ENCODE results near the gene ITGB1BP1.

ITGB1BP1 gene

DNA sequence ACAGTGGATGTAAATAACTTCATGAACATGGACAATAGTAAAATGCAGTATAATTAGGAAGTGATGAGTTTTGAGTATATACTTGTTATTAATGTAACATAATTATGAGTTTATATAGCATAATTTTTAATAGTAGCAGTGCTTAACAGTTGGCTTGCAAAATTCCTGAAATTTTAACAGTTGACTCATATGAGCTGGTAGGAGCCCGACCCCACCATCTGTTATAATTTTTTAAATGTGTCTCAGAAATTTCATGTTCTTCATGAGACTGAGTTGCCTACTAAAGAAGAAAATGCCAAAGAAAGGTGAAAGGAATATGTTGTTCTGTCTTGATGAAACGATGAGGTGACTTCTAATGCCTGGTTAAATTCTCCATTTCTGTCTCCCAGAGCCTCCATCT, 62.6 kb downstream of the ITGB1BP1 start:
- TF ChIP-seq POLR2AphosphoS5 (IDR thresholded peaks at IDR 0.05; ENCODE audit: low read depth, low read length), result no peak
- TF ChIP-seq, protein P1, sequence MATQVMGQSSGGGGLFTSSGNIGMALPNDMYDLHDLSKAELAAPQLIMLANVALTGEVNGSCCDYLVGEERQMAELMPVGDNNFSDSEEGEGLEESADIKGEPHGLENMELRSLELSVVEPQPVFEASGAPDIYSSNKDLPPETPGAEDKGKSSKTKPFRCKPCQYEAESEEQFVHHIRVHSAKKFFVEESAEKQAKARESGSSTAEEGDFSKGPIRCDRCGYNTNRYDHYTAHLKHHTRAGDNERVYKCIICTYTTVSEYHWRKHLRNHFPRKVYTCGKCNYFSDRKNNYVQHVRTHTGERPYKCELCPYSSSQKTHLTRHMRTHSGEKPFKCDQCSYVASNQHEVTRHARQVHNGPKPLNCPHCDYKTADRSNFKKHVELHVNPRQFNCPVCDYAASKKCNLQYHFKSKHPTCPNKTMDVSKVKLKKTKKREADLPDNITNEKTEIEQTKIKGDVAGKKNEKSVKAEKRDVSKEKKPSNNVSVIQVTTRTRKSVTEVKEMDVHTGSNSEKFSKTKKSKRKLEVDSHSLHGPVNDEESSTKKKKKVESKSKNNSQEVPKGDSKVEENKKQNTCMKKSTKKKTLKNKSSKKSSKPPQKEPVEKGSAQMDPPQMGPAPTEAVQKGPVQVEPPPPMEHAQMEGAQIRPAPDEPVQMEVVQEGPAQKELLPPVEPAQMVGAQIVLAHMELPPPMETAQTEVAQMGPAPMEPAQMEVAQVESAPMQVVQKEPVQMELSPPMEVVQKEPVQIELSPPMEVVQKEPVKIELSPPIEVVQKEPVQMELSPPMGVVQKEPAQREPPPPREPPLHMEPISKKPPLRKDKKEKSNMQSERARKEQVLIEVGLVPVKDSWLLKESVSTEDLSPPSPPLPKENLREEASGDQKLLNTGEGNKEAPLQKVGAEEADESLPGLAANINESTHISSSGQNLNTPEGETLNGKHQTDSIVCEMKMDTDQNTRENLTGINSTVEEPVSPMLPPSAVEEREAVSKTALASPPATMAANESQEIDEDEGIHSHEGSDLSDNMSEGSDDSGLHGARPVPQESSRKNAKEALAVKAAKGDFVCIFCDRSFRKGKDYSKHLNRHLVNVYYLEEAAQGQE (IDR thresholded peaks at IDR 0.05; ENCODE audit: insufficient read depth in 1 of 2, low read depth in 2 of 2, low read length in 2 of 2), result no peak
- TF ChIP-seq SIN3A (IDR thresholded peaks at IDR 0.05; ENCODE audit: borderline replicate concordance, insufficient read depth, low read length), result no peak
- no peak for TF ChIP-seq TAF1 (IDR thresholded peaks at IDR 0.05; ENCODE audit: borderline replicate concordance, insufficient read depth, low read length)

DNA sequence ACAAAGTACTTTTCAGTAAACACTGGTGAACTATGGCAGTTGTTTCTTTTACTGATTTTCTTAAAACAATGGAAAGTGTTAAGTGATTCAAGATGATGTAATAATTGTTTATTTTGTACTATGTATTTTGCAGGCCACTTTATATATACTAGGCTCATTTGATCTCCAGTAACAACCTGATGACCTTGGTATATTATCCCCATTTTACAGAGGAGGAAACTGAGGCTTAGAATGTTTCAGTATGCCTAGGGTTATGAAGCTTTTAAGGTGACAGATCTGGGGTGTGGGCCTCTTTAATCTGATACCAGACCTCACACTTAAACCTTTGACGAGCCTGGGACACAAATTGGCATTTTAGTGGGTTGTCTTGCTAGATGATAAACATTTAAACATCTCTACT, 63.2 kb downstream of the ITGB1BP1 start:
- TF ChIP-seq FOXP2 (optimal IDR thresholded peaks at IDR 0.05; ENCODE audit: borderline replicate concordance, extremely low read depth, extremely low read length, insufficient read depth), result no peak
- TF ChIP-seq SIN3A (IDR thresholded peaks at IDR 0.05; ENCODE audit: borderline replicate concordance, insufficient read depth, low read length), result no peak

DNA sequence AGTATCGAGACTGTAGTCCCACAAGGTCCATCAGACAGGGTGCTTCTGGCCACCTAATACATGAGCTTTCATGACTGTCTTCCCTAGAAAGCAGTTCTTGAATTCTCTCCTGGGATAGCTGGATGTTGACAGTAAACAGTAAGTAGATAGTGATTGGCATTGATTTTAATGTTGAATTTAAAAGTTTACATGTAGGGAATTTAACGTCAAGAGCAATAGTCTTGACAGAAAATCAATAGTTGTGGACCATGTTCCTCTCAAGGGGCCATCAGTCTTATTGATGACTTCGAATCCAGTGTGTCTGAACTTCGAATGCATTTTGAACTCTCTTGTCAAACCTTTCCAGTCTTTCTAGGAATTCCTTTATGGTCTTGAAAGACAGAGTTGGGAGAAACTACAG, 63.9 kb downstream of the ITGB1BP1 start:
- TF ChIP-seq FOXP2 (optimal IDR thresholded peaks at IDR 0.05; ENCODE audit: borderline replicate concordance, extremely low read depth, extremely low read length, insufficient read depth) (no peak), SIN3A (IDR thresholded peaks at IDR 0.05; ENCODE audit: borderline replicate concordance, insufficient read depth, low read length) (no peak), TAF1 (IDR thresholded peaks at IDR 0.05; ENCODE audit: borderline replicate concordance, insufficient read depth, low read length) (no peak), POLR2AphosphoS5 (IDR thresholded peaks at IDR 0.05; ENCODE audit: low read depth, low read length) (no peak)
- TF ChIP-seq, protein P1 (IDR thresholded peaks at IDR 0.05; ENCODE audit: insufficient read depth in 1 of 2, low read depth in 2 of 2, low read length in 2 of 2), result no peak

DNA sequence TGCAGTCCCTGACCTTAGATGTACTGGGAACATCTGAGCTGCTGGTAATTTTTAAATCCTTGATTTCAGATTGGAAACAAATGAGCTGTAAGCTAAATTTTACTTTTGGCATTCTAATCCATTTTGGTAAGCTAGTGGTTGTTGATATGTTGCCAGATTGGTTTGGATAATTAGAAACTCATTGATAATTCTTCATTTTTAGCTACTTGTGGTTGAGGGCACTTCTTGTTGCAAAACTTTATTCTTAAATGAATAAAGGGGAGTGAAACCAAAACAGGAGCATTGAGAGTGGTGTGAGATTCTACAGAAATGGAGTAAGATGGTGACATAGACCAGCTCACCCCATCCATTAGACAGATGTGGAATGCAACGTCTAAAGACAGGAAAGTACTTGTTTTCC, 64.5 kb downstream of the ITGB1BP1 start:
- TF ChIP-seq FOXP2 (optimal IDR thresholded peaks at IDR 0.05; ENCODE audit: borderline replicate concordance, extremely low read depth, extremely low read length, insufficient read depth) (no peak), POLR2AphosphoS5 (IDR thresholded peaks at IDR 0.05; ENCODE audit: low read depth, low read length) (no peak), TAF1 (IDR thresholded peaks at IDR 0.05; ENCODE audit: borderline replicate concordance, insufficient read depth, low read length) (no peak), SIN3A (IDR thresholded peaks at IDR 0.05; ENCODE audit: borderline replicate concordance, insufficient read depth, low read length) (no peak)
- TF ChIP-seq, protein P1 (IDR thresholded peaks at IDR 0.05; ENCODE audit: insufficient read depth in 1 of 2, low read depth in 2 of 2, low read length in 2 of 2), result no peak

DNA sequence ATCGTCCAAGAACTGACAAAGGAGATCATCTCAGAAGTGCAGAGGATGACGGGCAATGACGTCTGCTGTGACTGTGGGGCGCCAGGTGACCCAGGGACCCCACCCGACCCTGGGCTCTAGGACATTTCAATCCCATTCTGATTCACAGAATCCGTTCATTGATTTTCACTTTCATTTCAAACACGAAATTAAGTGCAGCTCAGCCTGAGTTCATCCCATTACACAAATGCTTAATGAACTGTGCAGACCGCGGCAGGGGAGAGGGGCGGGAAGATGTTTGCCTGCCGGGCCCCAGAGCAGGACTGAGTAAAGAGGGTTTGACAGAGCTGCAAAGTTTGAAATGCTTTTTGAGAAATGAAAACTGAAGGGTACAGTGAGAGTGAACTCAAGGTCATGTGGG, 67.1 kb downstream of the ITGB1BP1 start:
- no peak for TF ChIP-seq FOXP2 (optimal IDR thresholded peaks at IDR 0.05; ENCODE audit: borderline replicate concordance, extremely low read depth, extremely low read length, insufficient read depth)
- no peak for TF ChIP-seq SIN3A (IDR thresholded peaks at IDR 0.05; ENCODE audit: borderline replicate concordance, insufficient read depth, low read length)
- TF ChIP-seq, protein P1 (IDR thresholded peaks at IDR 0.05; ENCODE audit: insufficient read depth in 1 of 2, low read depth in 2 of 2, low read length in 2 of 2), result no peak
- TF ChIP-seq POLR2AphosphoS5 (IDR thresholded peaks at IDR 0.05; ENCODE audit: low read depth, low read length), result no peak
- no peak for TF ChIP-seq TAF1 (IDR thresholded peaks at IDR 0.05; ENCODE audit: borderline replicate concordance, insufficient read depth, low read length)

Data from PFSK-1 (cell line).